IMR-90 (cell line): ENCODE data around the gene SAMD9. TPM values are rescaled to one million over a fixed set of nuclear protein-coding genes. Genes with fewer than 3 reads are reported as not detected.
"Not testable (repeated sequence)": the region's sequence is repeated elsewhere in the genome, so short reads cannot be mapped to it uniquely, and the experiment has no call there.

Experiments
- ATAC-seq: fragments of 200-7000 bp; cut with Tn5 transposase; 2 replicates; pipeline ENCODE4 v1.9.1; 2020; ENCODE audit warnings: low read depth, mild to moderate bottlenecking, moderate library complexity
- BruUV-seq: library from RNA; stranded (reverse); fragments of 400-500 nt; replicated peaks from 2 replicates; lab custom pipeline; 2021; lab: Mats Ljungman, UMichigan
- CTCF ChIA-PET: fragments of 300-600 bp; formaldehyde crosslinking; extraction: SDS; loops from one replicate; lab custom pipeline; 2021; ENCODE audit warnings: antibody characterized with exemption; lab: Yijun Ruan, JAX
- POLR2A ChIA-PET: fragments of 300-600 bp; sonication (Branson Sonifier 250); formaldehyde crosslinking; loops from one replicate; lab custom pipeline; 2022; ENCODE audit warnings: antibody characterized with exemption; ENCODE audit not compliant: unreplicated experiment; lab: Charles Lee
- DNase-seq: peaks from one replicate; pipeline ENCODE4 v3.0.0; 2013
- H2AFZ ChIP-seq: replicated peaks from 2 replicates; pipeline ENCODE3; 2013; ENCODE audit warnings: low read length, mild to moderate bottlenecking; ENCODE audit not compliant: poor library complexity
- H2AK5ac ChIP-seq: 2 replicates; pipeline ENCODE4 v1.6.1; 2013; ENCODE audit warnings: low read depth, low read length, inconsistent platforms
- H2AK9ac ChIP-seq: replicated peaks from 2 replicates; pipeline ENCODE3; 2013; ENCODE audit warnings: mild to moderate bottlenecking, low read depth, low read length, moderate library complexity; ENCODE audit not compliant: poor library complexity
- H2BK120ac ChIP-seq: 2 replicates; pipeline ENCODE4 v1.6.1; 2013; ENCODE audit warnings: low read depth, low read length, inconsistent platforms
- H2BK15ac ChIP-seq: 3 replicates; pipeline ENCODE4 v1.6.1; 2013; ENCODE audit warnings: low read depth, low read length, inconsistent platforms
- H2BK20ac ChIP-seq: 2 replicates; pipeline ENCODE4 v1.6.1; 2013; ENCODE audit warnings: low read depth, mild to moderate bottlenecking, inconsistent platforms, low read length, moderate library complexity
- H2BK5ac ChIP-seq: 2 replicates; pipeline ENCODE4 v1.6.1; 2013; ENCODE audit warnings: mild to moderate bottlenecking, low read depth, low read length, inconsistent platforms; ENCODE audit not compliant: poor library complexity, severe bottlenecking
- H3K14ac ChIP-seq: replicated peaks from 2 replicates; pipeline ENCODE4 v1.6.1; 2013; ENCODE audit warnings: low read depth, low read length, inconsistent platforms
- H3K18ac ChIP-seq: 2 replicates; pipeline ENCODE4 v1.6.1; 2013; ENCODE audit warnings: low read depth, low read length, control low read depth
- H3K23ac ChIP-seq: 2 replicates; pipeline ENCODE4 v1.6.1; 2013; ENCODE audit warnings: low read depth, low read length, inconsistent platforms
- H3K27ac ChIP-seq: 2 replicates; pipeline ENCODE4 v1.5.1; 2013; ENCODE audit warnings: mild to moderate bottlenecking, control low read depth, low read length; ENCODE audit not compliant: insufficient read depth
- H3K27me3 ChIP-seq: 2 replicates; pipeline ENCODE4 v1.6.1; 2013; ENCODE audit warnings: low read length; ENCODE audit not compliant: control insufficient read depth, insufficient read depth
- H3K36me3 ChIP-seq: 2 replicates; pipeline ENCODE4 v1.6.1; 2013; ENCODE audit warnings: low read length, mixed read lengths; ENCODE audit not compliant: control insufficient read depth, insufficient read depth
- H3K4ac ChIP-seq: 2 replicates; pipeline ENCODE4 v1.6.1; 2013; ENCODE audit warnings: low read depth, low read length, inconsistent platforms
- H3K4me1 ChIP-seq: 2 replicates; pipeline ENCODE4 v1.6.1; 2013; ENCODE audit warnings: low read length, mixed read lengths; ENCODE audit not compliant: control insufficient read depth, insufficient read depth
- H3K4me2 ChIP-seq: 2 replicates; pipeline ENCODE4 v1.6.1; 2013; ENCODE audit warnings: low read depth, mild to moderate bottlenecking, control low read depth, low read length, moderate library complexity
- H3K4me3 ChIP-seq: 2 replicates; pipeline ENCODE4 v1.5.1; 2013; ENCODE audit warnings: low read depth, mild to moderate bottlenecking, control low read depth, low read length, moderate library complexity; ENCODE audit not compliant: insufficient read depth
- H3K56ac ChIP-seq: 2 replicates; pipeline ENCODE4 v1.6.1; 2013; ENCODE audit warnings: low read length, inconsistent platforms; ENCODE audit not compliant: insufficient read depth; ENCODE audit errors: extremely low read depth
- H3K79me1 ChIP-seq, 2 experiments: 2 replicates each; pipeline ENCODE4 v1.6.1; 2013; ENCODE audit warnings: low read length in 2 of 2, inconsistent platforms in 1 of 2, low read depth in 1 of 2
- H3K9ac ChIP-seq: 2 replicates; pipeline ENCODE4 v1.6.1; 2013; ENCODE audit warnings: low read depth, low read length, control low read depth
- H3K9me1 ChIP-seq: 2 replicates; pipeline ENCODE4 v1.6.1; 2013; ENCODE audit warnings: low read length, inconsistent platforms; ENCODE audit not compliant: insufficient read depth
- H3K9me3 ChIP-seq: 2 replicates; pipeline ENCODE4 v1.6.1; 2013; ENCODE audit warnings: low read length; ENCODE audit not compliant: control insufficient read depth, insufficient read depth
- H4K20me1 ChIP-seq: 2 replicates; pipeline ENCODE4 v1.6.1; 2013; ENCODE audit warnings: low read length, inconsistent platforms; ENCODE audit not compliant: insufficient read depth
- H4K5ac ChIP-seq: 2 replicates; pipeline ENCODE4 v1.6.1; 2013; ENCODE audit warnings: mild to moderate bottlenecking, low read depth, low read length, control low read depth
- H4K8ac ChIP-seq, 2 experiments: 2 replicates each; pipeline ENCODE4 v1.6.1; 2013; ENCODE audit warnings: low read depth in 2 of 2, low read length in 2 of 2, control low read depth in 1 of 2, inconsistent platforms in 1 of 2
- H4K91ac ChIP-seq: 2 replicates; pipeline ENCODE4 v1.6.1; 2013; ENCODE audit warnings: low read depth, low read length, inconsistent platforms; ENCODE audit not compliant: insufficient read depth
- WGBS, 2 experiments: methylation state at CpG; one replicate each; pipeline versions ENCODE4 v1.1.5 to v1.1.7; 2013; ENCODE audit warnings: missing lambda C conversion rate in 2 of 2; ENCODE audit not compliant: insufficient read length in 1 of 2; ENCODE audit errors: extremely low coverage in 2 of 2; 5-methylcytosine and 5-hydroxymethylcytosine counted together
- dilution Hi-C: fragments of 300-500 bp; cut with HindIII; formaldehyde crosslinking; loops from one replicate; pipeline ENCODE4 v1.14.3; 2018; ENCODE audit warnings: low sequenced_read_pairs; ENCODE audit not compliant: unreplicated experiment
- in situ Hi-C: fragments of 300-500 bp; cut with MboI; formaldehyde crosslinking; loops from 3 replicates; pipeline ENCODE4 v1.14.3; 2019; ENCODE audit warnings: low sequenced_read_pairs, inconsistent platforms, mixed read lengths
- intact Hi-C: fragments of 100-400 bp; cut with micrococcal nuclease; formaldehyde crosslinking; loops from 2 replicates; pipeline ENCODE4 v1.10.0; 2022
- polyA plus RNA-seq, 3 experiments: library from polyadenylated mRNA; depleted of rRNA; stranded (reverse); fragments of >200 nt; gene quantifications; 2 replicates each; pipeline ENCODE4 v1.2.3, GENCODE V29; 2012; ENCODE audit warnings: low replicate concordance in 1 of 3
- total RNA-seq: library from RNA; depleted of rRNA; stranded (reverse); fragments of >200 nt; gene quantifications from 2 replicates; pipeline ENCODE4 v1.2.3, GENCODE V29; 2012

Gene SAMD9
- total and polyA plus RNA-seq, 2 of the 4 experiments (the other 2 are of a cell fraction): 1.9 to 9.5 TPM

GRCh38 chr7:93056621-93057020, 61.2 kb downstream of the SAMD9 start:
- H3K9me1 ChIP-seq, H3K9ac ChIP-seq, H2AK9ac ChIP-seq, POLR2A ChIA-PET, H4K5ac ChIP-seq, H2BK15ac ChIP-seq, H4K20me1 ChIP-seq, H3K4me2 ChIP-seq, H3K14ac ChIP-seq, H4K91ac ChIP-seq, H3K23ac ChIP-seq, H3K4ac ChIP-seq, BruUV-seq, dilution Hi-C loops, H3K4me3 ChIP-seq, H4K8ac ChIP-seq, H2BK20ac ChIP-seq, H3K18ac ChIP-seq, H3K79me1 ChIP-seq, ATAC-seq, in situ Hi-C loops, H3K56ac ChIP-seq, H2BK5ac ChIP-seq, H3K27me3 ChIP-seq, H2BK120ac ChIP-seq, DNase-seq, CTCF ChIA-PET, H3K4me1 ChIP-seq, H3K36me3 ChIP-seq, H2AFZ ChIP-seq, H3K27ac ChIP-seq, H3K9me3 ChIP-seq, H2AK5ac ChIP-seq: not testable (repeated sequence)
- WGBS, 2 experiments: no CpG with 5 or more reads among the region's 1 CpG
- intact Hi-C loops: loop anchor here (1.0 to 10.0 kb wide), 3 partner anchors 152 to 529 kb away; partner anchors contain the start of genes PEX1 and RBM48
